Suprapubic skin (tissue), 4 donors: ENCODE data around the gene PGBD5.

Source experiments
- CTCF ChIP-seq, 2 donors: fragments of 200-600 bp in 1 of 2; fragments of 450-650 bp in 1 of 2; sonication (generic) in 1 of 2; IDR thresholded peaks; one replicate each; pipeline ENCODE4 v1.5.1; 2016 to 2019; ENCODE audit warnings: antibody characterized with exemption in 2 of 2, mild to moderate bottlenecking in 1 of 2, moderate library complexity in 1 of 2
- EP300 ChIP-seq: sonication (generic); formaldehyde crosslinking; IDR thresholded peaks from one replicate; pipeline ENCODE4 v1.6.1; 2017; ENCODE audit warnings: antibody characterized with exemption
- POLR2A ChIP-seq, 2 donors: fragments of 450-650 bp; IDR thresholded peaks; one replicate each; pipeline ENCODE4 v1.6.1; 2017; ENCODE audit warnings: antibody characterized with exemption in 2 of 2, mild to moderate bottlenecking in 2 of 2, moderate library complexity in 2 of 2
- POLR2AphosphoS5 ChIP-seq, 3 donors: sonication (generic); formaldehyde crosslinking; IDR thresholded peaks; one replicate each; pipeline ENCODE4 v1.6.1; 2017; ENCODE audit warnings: antibody characterized with exemption in 3 of 3

GRCh38 chr1:230270185-230270558 is 156.0 kb downstream of the PGBD5 start:
- TF ChIP-seq POLR2AphosphoS5 (IDR thresholded peaks at IDR 0.05) (no peak), POLR2A (IDR thresholded peaks at IDR 0.05) (no peak), CTCF (IDR thresholded peaks at IDR 0.05) (no peak), EP300 (no peak)
